CD4-positive, alpha-beta T cell treated with Interleukin-21 for 1 hour (primary cell): ENCODE measurements around the gene SIX5.
"Not testable (repeated sequence)": the region's sequence is repeated elsewhere in the genome, so short reads cannot be mapped to it uniquely, and the experiment has no call there.

ENCODE experiments used
- DNase-seq: peaks from one replicate; pipeline ENCODE4 v3.0.0-alpha.2; 2020

The SIX5 gene

DNA sequence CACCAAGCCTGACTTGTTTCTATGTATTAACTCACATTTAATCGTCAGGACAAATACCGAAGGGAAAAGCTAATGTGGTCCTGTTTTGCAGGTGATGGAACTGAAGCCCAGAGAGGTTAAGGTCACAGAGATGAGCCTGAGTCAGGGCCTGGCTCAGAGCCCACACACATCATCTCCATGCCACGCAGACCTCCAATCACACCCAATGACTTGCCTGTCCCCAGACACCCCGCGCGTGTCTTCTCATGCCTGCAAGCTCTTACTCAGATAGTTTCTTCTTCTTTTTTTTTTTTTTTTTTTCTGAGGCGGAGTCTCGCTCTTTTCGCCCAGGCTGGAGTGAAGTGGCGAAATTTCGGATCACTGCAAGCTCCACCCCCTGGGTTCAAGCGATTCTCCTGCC is 16.4 kb downstream of the SIX5 start:
- no peak for DNase-seq

DNA sequence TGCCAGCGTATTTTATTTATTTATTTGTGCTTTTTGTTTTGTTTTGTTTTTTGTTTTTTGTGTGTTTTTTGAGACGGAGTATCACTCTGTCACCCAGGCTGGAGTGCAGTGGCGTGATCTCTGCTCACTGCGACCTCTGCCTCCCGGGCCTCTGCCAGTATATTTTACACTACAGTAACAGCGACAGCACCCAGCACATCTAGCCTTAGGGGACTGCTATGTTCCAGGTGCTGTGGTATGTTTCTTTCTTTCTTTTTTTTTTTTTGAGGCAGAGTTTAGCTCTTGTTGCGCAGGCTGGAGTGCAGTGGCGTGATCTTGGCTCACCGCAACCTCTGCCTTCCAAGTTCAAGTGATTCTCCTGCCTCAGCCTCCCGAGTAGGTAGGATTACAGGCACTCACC is 17.6 kb downstream of the SIX5 start:
- DNase-seq: not testable (repeated sequence)

DNA sequence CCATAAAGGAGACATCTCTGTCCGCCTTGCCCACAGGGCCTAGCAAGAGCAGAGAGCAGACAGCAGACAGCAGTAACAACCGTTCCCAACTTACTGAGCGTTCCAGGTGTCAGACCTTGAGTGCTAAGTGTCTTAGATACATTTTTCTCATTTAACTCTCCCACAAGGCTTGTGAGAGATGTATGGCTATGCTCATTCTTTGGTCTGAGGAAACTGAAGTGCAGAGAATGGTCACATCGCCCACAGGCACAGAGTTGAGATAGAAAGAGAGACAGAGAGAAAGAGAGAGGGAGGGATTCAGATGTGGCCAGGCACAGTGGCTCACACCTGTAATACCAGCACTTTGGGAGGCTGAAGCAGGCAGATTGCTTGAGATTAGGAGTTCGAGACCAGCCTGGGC is 21.5 kb downstream of the SIX5 start:
- DNase-seq: no peak

DNA sequence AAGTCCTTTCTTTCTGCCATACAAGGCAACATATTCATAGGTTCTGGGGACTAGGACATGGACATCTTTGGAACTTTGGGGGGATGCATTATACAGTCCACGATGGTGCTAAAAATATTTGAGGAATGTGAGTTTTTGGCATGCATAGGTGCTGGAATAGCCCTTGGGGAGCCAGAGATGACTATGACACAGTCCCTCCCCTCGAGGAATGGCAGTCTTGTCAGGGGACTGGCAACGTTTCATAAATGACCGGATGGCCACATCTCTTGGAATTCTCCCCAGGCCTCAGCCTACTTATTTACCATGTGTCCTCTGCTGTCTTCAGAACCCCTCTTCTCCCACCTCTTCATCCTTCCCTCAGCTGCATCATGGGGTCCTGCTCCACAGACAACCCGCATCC is 22.2 kb downstream of the SIX5 start:
- no peak for DNase-seq

DNA sequence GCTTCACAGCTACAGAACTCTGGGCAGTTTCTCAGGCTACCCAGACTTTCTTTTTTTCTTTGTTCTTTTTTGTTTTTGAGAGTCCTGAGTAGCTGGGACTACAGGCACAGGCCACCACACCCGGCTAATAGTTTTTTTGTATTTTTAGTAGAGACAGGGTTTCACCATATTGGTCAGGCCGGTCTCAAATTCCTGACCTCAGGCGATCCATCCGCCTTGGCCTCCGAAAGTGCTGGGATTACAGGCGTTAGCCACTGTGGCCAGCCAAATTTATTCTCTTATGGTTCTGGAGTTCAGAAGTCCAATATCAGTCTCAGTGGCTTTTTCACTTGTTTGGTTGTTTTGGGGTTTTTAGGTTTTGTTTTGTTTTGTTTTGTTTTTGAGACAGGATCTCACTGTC is 23.4 kb downstream of the SIX5 start:
- no peak for DNase-seq

DNA sequence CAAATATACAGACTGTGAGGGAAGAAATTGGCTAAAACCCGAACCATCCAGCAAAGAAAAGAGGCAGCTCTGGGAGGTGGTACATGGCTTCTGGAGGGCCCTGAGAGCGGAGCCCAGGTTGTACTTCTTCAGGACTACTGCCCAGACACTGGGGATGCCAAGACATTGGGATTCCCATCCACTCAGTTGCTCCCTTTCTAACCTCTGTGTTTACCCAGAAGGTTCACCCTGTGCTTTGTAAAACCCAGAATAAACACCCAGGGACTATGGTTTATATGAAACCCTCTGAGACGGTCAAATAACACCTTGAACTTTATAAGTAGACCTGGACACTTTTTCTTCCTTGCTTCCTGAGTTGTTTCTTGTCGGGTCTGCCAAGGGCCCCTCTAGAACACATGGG is 26.1 kb downstream of the SIX5 start:
- no peak for DNase-seq

DNA sequence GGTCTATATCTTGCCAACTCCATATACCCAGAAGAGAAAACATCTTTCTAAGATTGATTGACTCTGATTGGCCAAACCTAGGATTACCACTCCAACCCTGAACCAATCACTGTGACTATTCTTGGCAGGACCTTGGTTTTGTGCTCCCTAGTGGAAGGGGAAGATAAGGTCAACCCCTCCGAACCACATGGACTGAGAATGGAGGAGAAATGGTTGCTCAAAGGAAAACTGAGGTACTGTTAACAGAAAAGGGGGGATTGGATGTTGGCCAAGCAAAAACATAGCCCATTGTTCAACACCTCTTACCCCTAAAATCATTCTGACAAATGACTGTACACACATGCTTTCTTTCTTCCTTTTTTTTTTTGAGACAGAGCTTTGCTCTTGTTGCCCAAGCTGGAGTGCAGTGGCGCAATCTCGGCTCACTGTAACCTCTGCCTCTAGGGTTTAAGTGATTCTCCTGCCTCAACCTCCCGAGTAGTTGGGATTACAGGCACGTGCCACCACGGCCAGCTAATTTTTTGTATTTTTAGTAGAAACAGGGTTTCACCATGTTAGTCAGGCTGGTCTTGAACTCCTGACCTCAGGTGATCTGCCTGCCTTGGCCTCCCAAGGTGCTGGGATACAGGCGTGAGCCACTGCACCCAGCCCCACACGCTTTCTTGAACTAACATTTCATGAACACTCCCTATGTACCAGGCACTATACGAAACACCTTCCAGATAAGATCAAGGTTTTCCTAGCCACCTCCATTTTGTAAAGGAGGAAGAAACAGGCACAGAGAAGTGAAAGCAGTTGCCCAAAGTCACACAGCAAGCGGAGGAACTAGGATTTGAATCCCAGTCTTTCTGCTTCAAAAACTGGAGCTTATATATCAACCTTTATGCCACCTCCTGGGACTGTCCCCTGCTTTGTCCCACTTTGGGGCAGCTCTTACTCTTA is 29.3 kb downstream of the SIX5 start:
- DNase-seq: no peak

DNA sequence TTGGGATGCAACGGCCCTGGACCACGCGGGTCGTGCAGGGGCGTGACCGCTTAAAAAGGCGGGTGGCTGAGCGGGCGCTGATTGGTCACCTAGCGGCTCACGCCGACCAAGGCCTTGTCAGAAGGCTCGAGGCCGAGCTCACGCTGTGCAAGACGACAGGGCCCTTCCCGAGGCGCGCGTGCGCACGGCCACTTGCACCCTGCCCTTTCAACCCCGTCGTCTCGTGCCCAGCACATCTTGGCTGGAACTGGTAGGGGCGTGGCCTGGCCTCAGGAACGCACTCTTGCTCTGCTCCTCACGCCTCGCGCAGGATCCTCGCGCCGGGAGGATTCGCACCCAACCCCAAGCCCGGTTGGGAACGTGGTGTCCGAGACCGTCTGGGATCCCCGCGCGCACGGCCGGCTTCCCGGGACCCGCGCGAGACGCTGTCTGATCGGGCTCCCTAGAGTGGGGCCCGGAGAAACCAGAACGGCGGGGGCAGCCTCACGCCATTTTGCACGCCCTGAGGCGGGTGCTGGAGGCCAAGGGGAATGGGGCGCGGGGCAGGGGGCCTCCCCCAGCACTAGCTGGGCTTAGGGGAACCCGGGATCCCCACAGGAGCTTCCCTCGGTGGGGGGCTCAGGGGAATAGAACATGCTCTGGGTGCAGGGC is 35.8 kb downstream of the SIX5 start, which contains the start of gene MEIOSIN:
Gene MEIOSIN (plus strand): TSS at position 280 of the 651 bp plus-strand sequence. CDS start 1,938 bp downstream, outside the sequence.
- DNase-seq: no peak

DNA sequence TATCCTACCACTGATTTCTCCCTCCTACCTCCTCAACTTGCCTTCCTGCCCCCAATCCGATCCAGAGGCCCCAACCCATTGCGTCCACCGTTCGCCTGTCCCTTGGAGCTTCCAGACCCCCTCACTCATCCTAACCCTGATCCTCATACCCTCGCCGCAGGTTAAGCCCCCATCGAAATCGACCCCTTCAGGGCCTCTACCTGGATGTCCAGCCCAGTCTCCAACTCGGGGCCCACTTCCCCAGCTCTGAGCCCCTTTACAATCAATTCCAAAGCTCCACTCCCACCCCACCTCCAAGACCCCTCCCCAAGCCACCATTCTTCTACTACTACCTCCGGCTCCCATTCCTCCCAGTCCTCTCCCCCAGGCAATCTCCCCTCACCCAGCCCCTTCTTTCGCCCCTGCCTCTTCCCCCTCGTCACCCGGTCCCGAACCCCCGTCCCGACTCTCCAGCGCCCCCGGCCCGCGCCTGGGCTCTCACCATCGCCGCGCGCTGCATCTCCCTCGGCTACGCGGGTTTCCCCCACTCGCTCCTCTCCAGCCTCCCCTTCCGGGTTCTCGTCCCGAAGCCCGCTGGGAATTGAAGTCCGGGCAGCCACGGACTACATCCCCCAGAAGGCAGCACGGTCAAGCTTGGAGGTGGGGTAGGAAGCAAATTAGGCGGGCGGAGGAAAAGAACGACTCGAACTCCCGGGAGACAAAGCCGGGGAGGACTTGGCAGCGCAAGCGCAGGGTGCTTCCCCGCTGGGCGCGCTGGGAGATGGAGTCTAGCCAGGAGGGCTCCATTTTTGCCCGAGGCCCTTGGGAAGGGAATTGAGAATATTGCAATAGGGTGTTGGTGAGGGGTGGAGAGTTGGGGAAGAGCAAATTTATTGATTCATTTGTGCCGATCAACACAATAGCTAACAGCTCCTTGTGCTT is 38.4 kb downstream of the SIX5 start, which contains the start of gene FBXO46:
Gene FBXO46 (minus strand): TSS at position 529 of the 921 bp plus-strand sequence. CDS start 17,401 bp downstream, outside the sequence.
- peak; percentile 96 for DNase-seq

DNA sequence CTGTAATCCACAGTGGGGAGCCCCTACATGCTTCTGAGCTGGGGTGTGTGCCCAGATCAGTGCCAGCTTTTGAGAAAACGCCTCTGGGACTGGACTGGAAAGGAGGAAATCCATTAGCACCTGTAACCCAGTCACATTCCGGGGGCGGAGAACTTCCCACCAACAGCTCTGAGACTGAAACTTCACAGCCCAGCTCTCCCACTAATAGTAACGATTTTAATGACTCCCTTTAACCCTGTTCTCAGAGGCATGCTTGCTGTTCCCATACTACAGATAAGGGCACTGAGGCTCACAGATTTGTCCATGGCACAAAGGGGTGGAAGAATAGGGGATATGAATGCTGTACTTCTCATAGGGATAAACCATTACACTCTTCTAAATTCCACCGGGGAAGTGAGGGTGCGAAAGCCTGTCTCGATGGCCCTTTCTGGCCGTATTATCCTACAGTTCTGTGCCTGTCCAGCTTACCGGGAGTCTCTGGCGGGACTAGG is 39.2 kb downstream of the SIX5 start:
- no peak for DNase-seq

DNA sequence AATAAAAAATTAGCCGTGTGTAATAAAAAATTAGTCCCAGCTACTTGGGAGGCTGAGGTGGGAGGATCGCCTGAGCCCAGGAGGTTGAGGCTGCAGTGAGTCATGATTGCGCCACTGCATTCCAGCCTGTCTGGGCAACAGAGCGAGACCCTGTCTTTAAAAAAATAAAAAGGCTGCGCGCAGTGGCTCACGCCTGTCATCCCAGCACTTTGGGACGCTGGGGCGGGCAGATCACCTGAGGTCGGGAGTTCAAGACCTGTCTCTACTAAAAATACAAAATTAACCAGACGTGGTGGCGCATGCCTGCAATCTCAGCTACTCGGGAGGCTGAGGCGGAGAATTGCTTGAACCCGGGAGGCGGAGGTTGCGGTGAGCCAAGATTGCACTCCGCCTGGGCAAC is 40.4 kb downstream of the SIX5 start:
- DNase-seq: not testable (repeated sequence)

DNA sequence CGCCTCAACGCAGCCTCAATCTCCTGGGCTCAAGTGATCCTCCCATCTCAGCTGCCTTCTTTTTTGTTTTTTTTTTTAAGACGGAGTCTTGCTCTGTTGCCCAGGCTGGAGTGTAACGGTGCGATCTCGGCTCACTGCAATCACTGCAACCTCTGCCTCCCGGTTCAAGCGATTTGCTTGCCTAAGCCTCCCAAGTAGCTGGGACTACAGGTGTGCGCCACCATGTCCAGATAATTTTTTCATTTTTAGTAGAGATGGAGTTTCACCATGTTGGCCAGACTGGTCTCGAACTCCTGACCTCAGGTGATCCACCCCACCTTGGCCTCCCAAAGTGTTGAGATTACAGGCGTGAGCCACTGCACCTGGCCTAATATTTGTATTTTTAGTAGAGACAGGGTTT is 49.0 kb downstream of the SIX5 start:
- DNase-seq: not testable (repeated sequence)

DNA sequence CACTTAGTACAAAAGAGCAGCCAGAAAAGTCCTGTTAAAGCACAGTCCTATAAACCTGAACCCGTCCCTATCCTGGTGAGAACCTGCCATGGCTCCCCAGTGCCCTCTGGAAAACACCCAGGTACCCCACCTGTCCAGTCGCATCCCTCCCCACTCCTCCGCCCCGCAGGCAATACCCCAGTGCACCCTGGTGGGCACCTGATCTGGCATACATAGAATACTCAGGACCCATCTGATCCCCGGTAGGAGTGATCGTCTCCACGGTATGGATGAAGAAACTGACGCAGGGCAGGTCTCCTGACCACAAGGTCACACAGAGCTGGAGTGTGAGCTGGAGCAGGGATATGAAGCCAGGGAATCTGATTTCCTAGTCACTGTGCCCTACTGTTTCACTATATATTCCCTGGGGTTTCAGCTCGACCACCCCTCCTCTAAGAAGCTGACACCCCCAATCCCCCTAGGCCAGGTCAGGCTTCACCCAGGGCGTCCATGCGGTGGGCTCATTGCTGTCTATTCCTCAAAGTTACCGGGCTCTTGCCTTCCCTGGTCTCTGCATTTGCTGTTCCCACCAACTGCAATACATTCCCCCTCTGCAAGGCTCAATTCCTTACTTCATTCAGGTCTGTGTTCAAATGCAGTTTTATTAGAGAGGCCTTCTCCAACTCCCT is 50.9 kb downstream of the SIX5 start:
- no peak for DNase-seq

DNA sequence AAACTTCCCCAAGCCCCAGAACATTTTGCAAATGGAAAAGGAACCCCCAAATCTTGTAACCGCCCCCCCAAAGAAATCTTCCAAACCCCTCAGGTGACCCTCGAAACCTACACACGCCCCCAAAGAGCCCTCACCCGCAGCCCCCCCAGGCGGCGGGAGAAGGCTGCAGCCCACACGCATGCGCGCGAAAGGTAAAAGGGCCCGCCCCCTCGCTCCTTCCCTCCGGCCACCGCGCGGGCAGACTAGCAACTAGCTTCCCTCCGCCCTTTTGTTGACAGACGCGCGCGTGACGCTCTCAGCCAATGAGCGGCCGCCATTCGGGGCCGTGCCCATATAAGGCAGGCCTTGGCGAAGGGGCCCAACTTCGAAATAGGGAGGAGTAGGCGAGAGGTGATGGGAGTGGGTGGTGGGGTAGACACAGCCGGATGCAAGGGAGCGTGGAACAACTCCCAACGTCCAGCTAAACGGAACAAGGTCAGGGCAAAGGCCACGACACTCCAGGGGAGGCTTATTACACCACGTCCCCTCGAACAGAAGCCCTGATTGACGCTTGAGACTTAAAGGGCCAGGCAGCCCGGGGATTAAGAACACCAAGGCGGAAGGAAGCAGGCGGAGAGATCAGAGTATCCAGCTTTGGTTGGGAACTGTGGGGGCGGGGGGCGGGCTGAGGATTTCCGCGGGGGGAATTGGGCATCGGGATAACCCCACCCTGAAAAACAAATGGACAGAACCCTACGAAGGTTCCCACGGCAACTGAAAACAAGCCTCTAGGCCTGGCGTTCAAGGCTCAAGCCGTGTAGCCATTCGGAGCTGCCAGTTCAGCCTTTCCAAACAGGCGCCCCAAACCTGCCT is 51.7 kb downstream of the SIX5 start:
- DNase-seq: peak; percentile 99

DNA sequence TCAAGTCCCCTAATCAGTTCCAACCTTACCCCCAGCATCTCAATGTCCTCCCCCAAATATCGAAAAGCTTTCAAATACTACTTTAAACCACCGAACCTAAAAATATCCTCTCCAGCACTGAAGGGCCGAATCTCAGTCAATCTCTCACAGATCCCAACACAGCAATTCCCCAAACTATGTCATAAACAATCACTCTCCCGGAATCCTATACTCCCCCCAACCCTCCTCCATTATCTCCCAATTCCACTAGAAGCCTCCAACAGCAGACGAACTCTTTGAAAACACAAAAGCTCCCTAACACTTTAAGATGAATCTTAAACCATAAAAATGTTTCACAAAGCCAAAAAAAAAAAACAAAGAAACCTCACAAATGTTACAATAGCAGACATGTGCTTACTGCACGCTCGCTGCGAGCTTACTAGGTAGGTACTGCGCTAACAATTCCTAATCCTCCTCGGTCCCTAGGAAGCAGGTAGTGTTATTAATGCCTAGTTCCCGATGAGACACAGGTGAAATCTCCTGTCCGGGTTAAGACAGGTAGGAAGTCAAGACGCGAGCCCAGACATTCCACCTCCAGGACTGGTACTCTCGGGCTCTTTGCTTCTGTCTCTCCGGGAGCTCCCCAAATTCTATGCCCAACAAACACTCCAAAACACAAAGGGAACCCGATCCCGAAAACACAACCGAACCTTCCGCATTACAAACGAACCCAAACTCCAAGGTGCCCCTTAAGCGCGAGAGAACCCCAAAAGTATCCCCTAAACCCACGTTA is 52.5 kb downstream of the SIX5 start:
- no peak for DNase-seq

DNA sequence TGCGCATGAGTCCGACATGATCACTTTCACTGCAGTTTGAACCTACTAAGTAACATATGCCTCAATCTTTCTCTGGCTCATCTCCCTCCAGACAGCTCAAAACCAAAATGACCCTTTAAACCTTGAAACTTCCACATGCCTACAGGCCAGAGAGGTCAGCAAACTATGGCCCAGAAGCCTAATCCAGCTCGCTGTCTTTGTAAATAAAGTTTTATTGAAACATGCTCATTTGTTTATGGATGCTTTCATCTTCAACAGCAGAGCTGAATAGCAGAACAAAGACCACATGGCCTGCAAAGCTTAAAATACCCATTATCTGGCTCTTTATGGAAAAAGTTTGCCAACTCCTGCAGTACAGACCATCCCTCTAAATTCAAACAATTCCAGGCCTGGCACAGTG is 53.9 kb downstream of the SIX5 start:
- no peak for DNase-seq
